HG03139 (cell line): Measurements from ENCODE around the gene TMEM190.
A peak's percentile ranks its signal among the peaks of the same experiment; 100 is the strongest.
"Not testable (repeated sequence)": the region's sequence is repeated elsewhere in the genome, so short reads cannot be mapped to it uniquely, and the experiment has no call there.

Source experiments
- ATAC-seq: cut with Tn5 transposase; IDR thresholded peaks from one replicate; pipeline ENCODE4 v1.9.1; 2021; ENCODE audit not compliant: unreplicated experiment

The TMEM190 gene

GRCh38 chr19:55389386-55390317 is 13.0 kb downstream of the TMEM190 start:
- ATAC-seq, result no peak

- no peak for ATAC-seq
Measured at GRCh38 chr19:55390461-55390880, 13.8 kb downstream of the TMEM190 start.

GRCh38 chr19:55391191-55391670 is 14.6 kb downstream of the TMEM190 start:
- ATAC-seq, result no peak

GRCh38 chr19:55391702-55392615 is 15.3 kb downstream of the TMEM190 start:
- ATAC-seq, result no peak

GRCh38 chr19:55392820-55393761 is 16.5 kb downstream of the TMEM190 start:
- ATAC-seq, result no peak

GRCh38 chr19:55398200-55398925 is 21.7 kb downstream of the TMEM190 start:
- no peak for ATAC-seq

- no peak for ATAC-seq
Measured at GRCh38 chr19:55400281-55401087, 23.9 kb downstream of the TMEM190 start.

- not testable (repeated sequence) for ATAC-seq
Measured at GRCh38 chr19:55401390-55401789, 24.8 kb downstream of the TMEM190 start.

GRCh38 chr19:55402509-55402908 is 25.9 kb downstream of the TMEM190 start:
- no peak for ATAC-seq

GRCh38 chr19:55405638-55406037 is 29.0 kb downstream of the TMEM190 start:
- no peak for ATAC-seq

GRCh38 chr19:55406091-55406825 is 29.6 kb downstream of the TMEM190 start:
- ATAC-seq, result no peak

GRCh38 chr19:55406826-55407549 is 30.4 kb downstream of the TMEM190 start:
- no peak for ATAC-seq

- not testable (repeated sequence) for ATAC-seq
Measured at GRCh38 chr19:55407550-55407799, 30.8 kb downstream of the TMEM190 start, which contains the start of gene UBE2S. Gene UBE2S (minus strand): TSS chr19:55407788. CDS start chr19:55407589, 199 bp downstream.

- peak; percentile 69 for ATAC-seq
Measured at GRCh38 chr19:55407800-55408532, 31.3 kb downstream of the TMEM190 start.

- no peak for ATAC-seq
Measured at GRCh38 chr19:55408533-55408872, 31.9 kb downstream of the TMEM190 start.

- not testable (repeated sequence) for ATAC-seq
Measured at GRCh38 chr19:55409179-55409578, 32.6 kb downstream of the TMEM190 start.

- ATAC-seq, result no peak
Measured at GRCh38 chr19:55410168-55410567, 33.5 kb downstream of the TMEM190 start.
